ENCODE results near the gene MITD1. TPM values are rescaled to one million over a fixed set of nuclear protein-coding genes. Genes with fewer than 3 reads are reported as not detected.

Gene MITD1
- total and polyA plus RNA-seq, 2 of the 13 experiments (the other 11 are each of a cell fraction or from before 2014, with no cell fraction given): 17.8 to 43.7 TPM

DNA sequence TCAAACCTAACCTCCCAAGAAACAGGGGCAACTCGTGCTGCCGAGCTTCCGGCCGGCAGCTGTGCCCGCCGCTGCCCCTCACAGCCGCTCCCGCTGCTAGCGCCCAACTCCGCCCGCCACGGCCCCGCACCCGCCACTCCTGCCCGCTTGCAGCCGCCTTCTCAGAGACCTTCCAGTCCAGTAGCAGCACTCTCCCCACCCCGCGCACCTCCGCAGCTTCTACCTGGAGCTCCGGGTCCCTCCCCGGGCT is 40.1 kb downstream of the MITD1 start (continued):
- TF ChIP-seq, protein P1, sequence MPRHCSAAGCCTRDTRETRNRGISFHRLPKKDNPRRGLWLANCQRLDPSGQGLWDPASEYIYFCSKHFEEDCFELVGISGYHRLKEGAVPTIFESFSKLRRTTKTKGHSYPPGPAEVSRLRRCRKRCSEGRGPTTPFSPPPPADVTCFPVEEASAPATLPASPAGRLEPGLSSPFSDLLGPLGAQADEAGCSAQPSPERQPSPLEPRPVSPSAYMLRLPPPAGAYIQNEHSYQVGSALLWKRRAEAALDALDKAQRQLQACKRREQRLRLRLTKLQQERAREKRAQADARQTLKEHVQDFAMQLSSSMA (CRISPR knock-in tag; IDR thresholded peaks at IDR 0.05): 0 out of 2 replicates have a peak, but pooled peaks have one; percentile 46
- TF ChIP-seq CHD4 (IDR thresholded peaks at IDR 0.05; ENCODE audit: borderline replicate concordance, low read length): no peak
- TF ChIP-seq ZFP90 (CRISPR knock-in tag; IDR thresholded peaks at IDR 0.05; ENCODE audit: borderline replicate concordance): peak; percentile 83; the same call in 1 of the 2 replicates
- no peak; the same call in 1 of the 2 replicates for TF ChIP-seq ZNF83 (CRISPR knock-in tag; IDR thresholded peaks at IDR 0.05; ENCODE audit: borderline replicate concordance)
- TF ChIP-seq PAWR (CRISPR knock-in tag; IDR thresholded peaks at IDR 0.05; ENCODE audit: borderline replicate concordance): 0 out of 2 replicates have a peak, but pooled peaks have one; percentile 72
- TF ChIP-seq, protein P2, sequence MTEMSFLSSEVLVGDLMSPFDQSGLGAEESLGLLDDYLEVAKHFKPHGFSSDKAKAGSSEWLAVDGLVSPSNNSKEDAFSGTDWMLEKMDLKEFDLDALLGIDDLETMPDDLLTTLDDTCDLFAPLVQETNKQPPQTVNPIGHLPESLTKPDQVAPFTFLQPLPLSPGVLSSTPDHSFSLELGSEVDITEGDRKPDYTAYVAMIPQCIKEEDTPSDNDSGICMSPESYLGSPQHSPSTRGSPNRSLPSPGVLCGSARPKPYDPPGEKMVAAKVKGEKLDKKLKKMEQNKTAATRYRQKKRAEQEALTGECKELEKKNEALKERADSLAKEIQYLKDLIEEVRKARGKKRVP (CRISPR knock-in tag; IDR thresholded peaks at IDR 0.05): peak in 1 of 2 experiments; percentile 46; a peak in 1 of 4 replicates
- TF ChIP-seq YEATS4 (CRISPR knock-in tag; IDR thresholded peaks at IDR 0.05; ENCODE audit: borderline replicate concordance): no peak; the same call in 1 of the 2 replicates
- TF ChIP-seq SMYD3 (CRISPR knock-in tag; IDR thresholded peaks at IDR 0.05): no peak; the same call in 1 of the 2 replicates
- TF ChIP-seq, protein P3, sequence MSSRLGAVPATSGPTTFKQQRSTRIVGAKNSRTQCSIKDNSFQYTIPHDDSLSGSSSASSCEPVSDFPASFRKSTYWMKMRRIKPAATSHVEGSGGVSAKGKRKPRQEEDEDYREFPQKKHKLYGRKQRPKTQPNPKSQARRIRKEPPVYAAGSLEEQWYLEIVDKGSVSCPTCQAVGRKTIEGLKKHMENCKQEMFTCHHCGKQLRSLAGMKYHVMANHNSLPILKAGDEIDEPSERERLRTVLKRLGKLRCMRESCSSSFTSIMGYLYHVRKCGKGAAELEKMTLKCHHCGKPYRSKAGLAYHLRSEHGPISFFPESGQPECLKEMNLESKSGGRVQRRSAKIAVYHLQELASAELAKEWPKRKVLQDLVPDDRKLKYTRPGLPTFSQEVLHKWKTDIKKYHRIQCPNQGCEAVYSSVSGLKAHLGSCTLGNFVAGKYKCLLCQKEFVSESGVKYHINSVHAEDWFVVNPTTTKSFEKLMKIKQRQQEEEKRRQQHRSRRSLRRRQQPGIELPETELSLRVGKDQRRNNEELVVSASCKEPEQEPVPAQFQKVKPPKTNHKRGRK (CRISPR knock-in tag; IDR thresholded peaks at IDR 0.05): no peak
- peak; percentile 80; the same call in 1 of the 2 replicates for TF ChIP-seq HNRNPL (IDR thresholded peaks at IDR 0.05; ENCODE audit: low read depth, low read length)
- TF ChIP-seq, protein P4, sequence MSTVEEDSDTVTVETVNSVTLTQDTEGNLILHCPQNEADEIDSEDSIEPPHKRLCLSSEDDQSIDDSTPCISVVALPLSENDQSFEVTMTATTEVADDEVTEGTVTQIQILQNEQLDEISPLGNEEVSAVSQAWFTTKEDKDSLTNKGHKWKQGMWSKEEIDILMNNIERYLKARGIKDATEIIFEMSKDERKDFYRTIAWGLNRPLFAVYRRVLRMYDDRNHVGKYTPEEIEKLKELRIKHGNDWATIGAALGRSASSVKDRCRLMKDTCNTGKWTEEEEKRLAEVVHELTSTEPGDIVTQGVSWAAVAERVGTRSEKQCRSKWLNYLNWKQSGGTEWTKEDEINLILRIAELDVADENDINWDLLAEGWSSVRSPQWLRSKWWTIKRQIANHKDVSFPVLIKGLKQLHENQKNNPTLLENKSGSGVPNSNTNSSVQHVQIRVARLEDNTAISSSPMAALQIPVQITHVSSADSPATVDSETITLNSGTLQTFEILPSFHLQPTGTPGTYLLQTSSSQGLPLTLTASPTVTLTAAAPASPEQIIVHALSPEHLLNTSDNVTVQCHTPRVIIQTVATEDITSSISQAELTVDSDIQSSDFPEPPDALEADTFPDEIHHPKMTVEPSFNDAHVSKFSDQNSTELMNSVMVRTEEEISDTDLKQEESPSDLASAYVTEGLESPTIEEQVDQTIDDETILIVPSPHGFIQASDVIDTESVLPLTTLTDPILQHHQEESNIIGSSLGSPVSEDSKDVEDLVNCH (CRISPR knock-in tag; IDR thresholded peaks at IDR 0.05): no peak
- TF ChIP-seq, protein P5, sequence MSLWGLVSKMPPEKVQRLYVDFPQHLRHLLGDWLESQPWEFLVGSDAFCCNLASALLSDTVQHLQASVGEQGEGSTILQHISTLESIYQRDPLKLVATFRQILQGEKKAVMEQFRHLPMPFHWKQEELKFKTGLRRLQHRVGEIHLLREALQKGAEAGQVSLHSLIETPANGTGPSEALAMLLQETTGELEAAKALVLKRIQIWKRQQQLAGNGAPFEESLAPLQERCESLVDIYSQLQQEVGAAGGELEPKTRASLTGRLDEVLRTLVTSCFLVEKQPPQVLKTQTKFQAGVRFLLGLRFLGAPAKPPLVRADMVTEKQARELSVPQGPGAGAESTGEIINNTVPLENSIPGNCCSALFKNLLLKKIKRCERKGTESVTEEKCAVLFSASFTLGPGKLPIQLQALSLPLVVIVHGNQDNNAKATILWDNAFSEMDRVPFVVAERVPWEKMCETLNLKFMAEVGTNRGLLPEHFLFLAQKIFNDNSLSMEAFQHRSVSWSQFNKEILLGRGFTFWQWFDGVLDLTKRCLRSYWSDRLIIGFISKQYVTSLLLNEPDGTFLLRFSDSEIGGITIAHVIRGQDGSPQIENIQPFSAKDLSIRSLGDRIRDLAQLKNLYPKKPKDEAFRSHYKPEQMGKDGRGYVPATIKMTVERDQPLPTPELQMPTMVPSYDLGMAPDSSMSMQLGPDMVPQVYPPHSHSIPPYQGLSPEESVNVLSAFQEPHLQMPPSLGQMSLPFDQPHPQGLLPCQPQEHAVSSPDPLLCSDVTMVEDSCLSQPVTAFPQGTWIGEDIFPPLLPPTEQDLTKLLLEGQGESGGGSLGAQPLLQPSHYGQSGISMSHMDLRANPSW (CRISPR knock-in tag; IDR thresholded peaks at IDR 0.05; ENCODE audit: borderline replicate concordance): no peak
- TF ChIP-seq ZNF180 (CRISPR knock-in tag; IDR thresholded peaks at IDR 0.05; ENCODE audit: borderline replicate concordance, low read depth): peak; percentile 70; the same call in 1 of the 2 replicates
- TF ChIP-seq ZNF724P (CRISPR knock-in tag; IDR thresholded peaks at IDR 0.05; ENCODE audit: borderline replicate concordance): no peak
- no peak for TF ChIP-seq KLF11 (CRISPR knock-in tag; IDR thresholded peaks at IDR 0.05)
- TF ChIP-seq ZFP82 (CRISPR knock-in tag; IDR thresholded peaks at IDR 0.05; ENCODE audit: borderline replicate concordance): peak; percentile 25; the same call in 1 of the 2 replicates
- TF ChIP-seq ZNF253 (CRISPR knock-in tag; IDR thresholded peaks at IDR 0.05; ENCODE audit: borderline replicate concordance): peak; percentile 80; the same call in 1 of the 2 replicates

All from HepG2 (cell line).